HG02763 (cell line): ENCODE results near the gene PDE11A.
"Not testable (repeated sequence)": the region's sequence is repeated elsewhere in the genome, so short reads cannot be mapped to it uniquely, and the experiment has no call there.

Source experiments
- ATAC-seq: cut with Tn5 transposase; IDR thresholded peaks from one replicate; pipeline ENCODE4 v1.9.1; 2021; ENCODE audit warnings: mild to moderate bottlenecking, moderate library complexity; ENCODE audit not compliant: unreplicated experiment

The PDE11A gene

GRCh38 chr2:178072383-178073301 lies at the start of gene PDE11A:
Gene PDE11A (minus strand): TSS chr2:178072777. CDS start chr2:178072437, 340 bp downstream.
- peak; percentile 56 for ATAC-seq

DNA sequence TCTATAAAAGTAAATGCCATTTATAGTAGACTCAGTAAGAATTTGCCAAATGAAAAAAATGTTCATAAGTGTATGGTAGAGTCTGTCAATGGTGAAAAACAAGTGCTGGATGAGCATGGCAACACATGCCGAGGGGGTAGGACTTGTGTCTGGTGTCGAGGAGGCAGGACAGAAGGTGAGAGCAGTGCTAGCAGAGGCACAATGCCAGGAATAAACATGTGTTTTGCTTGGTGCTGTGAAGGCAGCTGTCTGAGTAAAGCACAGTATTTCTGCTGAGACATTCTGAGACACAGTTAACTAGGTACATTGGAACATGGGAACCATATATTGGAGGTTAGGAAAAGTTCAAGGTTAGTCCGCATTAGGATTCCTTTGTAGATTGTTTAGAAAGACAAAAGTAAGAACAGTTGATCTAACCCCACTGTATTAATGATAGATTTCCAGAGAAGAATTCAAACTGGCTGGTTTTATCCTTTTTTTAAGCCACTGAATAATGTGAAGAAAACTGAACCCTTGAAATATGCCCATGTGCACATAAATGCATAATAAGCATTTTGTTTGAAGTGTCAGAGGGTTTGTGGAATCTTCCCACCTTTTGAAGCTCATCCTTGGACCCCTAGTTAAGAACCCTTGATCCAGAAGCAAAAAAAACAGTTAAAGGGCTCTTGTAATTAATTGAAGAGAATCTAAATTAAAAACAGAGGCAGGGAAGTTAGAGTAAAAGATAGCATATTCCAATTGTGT lies 46.8 kb upstream of the PDE11A start:
- no peak for ATAC-seq

DNA sequence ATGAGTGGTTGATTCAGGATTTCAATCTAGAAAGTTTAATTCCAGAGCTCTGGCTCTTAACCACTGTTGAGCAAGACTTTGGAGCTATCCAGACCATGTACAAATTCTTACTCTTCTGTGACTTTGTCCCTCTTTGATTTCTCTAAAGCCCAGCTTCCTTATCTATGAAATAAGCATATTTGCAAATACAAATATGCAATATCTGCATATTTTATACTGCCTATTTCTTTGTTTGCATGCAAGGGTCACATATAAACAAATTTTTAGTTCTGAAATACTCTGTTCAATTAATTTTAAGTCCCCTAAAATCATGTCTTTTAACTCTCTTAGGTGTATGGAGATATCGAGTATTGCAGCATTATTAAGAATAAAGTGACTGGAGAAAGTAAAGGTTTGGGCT lies 45.1 kb upstream of the PDE11A start:
- ATAC-seq, result no peak

GRCh38 chr2:178115271-178115670 lies 42.7 kb upstream of the PDE11A start:
- no peak for ATAC-seq

GRCh38 chr2:178114462-178114861 lies 41.9 kb upstream of the PDE11A start:
- ATAC-seq, result peak; percentile 38

GRCh38 chr2:178112202-178113152 lies 39.9 kb upstream of the PDE11A start, which contains the start of gene RBM45:
Gene RBM45 (plus strand): TSS chr2:178112437. CDS start chr2:178112547, 110 bp downstream.
- peak; percentile 94 for ATAC-seq

GRCh38 chr2:178111743-178112142 lies 39.2 kb upstream of the PDE11A start:
- peak; percentile 0 for ATAC-seq

GRCh38 chr2:178110681-178111080 lies 38.1 kb upstream of the PDE11A start:
- ATAC-seq, result no peak

DNA sequence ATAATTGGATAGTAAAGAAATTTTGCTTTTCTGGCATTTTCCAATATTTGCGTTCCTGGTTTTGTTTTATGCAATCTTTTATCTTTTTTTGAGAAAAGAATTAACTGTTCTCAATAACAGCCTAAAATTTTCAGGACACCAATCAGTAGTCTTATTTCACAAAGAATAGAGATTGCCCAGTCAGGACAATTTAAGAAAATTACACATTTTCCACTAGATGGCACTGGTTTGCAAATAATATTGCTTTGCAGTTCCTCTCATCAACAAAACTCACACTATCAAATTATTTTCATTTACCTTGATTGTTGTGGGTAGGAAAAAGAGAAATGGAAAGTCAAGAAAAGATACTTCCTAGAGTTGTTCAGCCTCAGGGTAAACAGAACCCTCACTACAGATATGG lies 37.2 kb upstream of the PDE11A start:
- ATAC-seq, result no peak

DNA sequence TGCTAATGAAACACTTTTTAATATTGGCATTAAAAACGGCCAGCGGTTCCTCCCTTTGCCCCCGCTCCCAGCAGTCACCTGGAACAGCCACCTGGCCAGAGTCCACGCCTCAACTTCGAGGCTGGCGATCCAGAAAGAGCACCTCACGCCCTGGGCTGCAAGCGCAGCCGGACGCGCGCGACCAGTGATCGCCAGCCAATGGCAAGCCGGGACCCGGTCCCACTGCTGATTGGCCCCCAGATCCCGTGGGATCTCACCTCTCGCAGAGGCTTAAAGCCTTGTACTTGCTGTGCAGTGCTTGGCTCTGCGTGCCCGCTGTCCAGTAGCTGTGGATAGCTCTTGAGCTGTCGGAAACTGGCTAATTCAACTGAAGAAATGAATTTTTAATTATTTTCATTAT lies 35.6 kb upstream of the PDE11A start:
- no peak for ATAC-seq

DNA sequence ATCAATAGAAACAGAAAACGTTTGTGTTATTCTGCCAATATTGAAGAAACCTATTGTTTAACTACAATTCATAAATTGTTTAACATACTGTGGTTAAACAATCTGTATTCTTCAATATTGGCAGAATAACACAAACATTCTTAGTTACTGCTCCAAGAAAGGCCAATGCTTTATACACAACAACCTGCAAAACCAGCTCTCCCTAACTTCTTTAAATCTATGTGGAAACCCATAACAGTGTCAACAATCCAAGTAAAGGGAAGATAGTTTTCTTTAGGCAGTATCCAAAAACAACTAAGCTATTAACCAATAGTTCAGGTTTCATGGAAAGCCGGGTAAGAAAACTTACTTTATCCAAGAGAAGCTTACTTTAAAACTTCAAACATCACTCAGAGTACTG lies 33.5 kb upstream of the PDE11A start:
- ATAC-seq, result no peak

GRCh38 chr2:178105566-178105965 lies 33.0 kb upstream of the PDE11A start:
- no peak for ATAC-seq

- ATAC-seq, result no peak
These were observed 28.9 kb upstream of the PDE11A start for GRCh38 chr2:178101321-178102079.

GRCh38 chr2:178093471-178093870 lies 20.9 kb upstream of the PDE11A start:
- no peak for ATAC-seq

GRCh38 chr2:178088774-178089270 lies 16.2 kb upstream of the PDE11A start:
- no peak for ATAC-seq

- ATAC-seq, result no peak
These were observed 11.7 kb upstream of the PDE11A start for GRCh38 chr2:178084273-178084672.

- ATAC-seq, result no peak
These were observed 9.9 kb upstream of the PDE11A start for GRCh38 chr2:178082408-178083045.

DNA sequence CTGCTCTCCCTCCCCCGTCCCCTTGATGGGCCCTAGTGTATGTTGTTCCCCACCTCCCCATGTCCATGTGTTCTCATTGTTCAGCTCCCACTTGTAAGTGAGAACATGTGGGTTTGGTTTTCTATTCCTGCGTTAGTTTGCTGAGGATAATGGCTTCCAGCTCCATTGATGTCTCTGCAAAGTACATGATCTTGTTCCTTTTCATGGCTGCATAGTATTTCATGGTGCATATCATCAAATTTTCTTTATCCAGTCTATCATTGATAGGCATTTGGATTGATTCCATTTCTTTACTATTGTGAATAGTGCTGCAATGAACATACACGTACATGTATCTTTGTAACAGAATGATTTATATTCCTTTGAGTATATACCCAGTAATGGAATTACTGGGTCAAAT lies 6.7 kb upstream of the PDE11A start:
- not testable (repeated sequence) for ATAC-seq

DNA sequence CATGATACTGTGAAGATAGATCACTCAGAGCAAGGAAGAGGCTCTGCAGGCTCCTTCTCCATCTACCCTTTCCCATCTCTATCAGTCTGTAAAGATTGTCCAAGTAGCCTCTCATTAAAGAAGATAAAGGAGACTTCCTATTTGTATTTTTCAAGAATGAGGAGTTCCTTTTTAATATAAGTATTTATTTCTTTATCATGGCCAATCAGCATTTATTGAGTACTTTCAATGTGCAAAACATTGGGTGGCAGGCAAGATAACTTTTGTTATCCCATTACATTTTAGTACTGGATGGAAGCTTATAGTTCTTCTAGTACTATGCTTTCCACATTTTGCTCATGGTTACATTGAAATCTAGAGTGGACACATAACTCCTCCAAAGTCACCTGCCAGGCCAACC lies 3.6 kb upstream of the PDE11A start:
- ATAC-seq, result no peak
